Ectodermal cell (in vitro differentiated cells): Measurements from ENCODE around the gene TMPRSS4.

Experiments used
- H3K27ac ChIP-seq: 2 replicates; pipeline ENCODE4 v1.7.0; 2013; ENCODE audit warnings: mild to moderate bottlenecking, low read depth, low read length; ENCODE audit not compliant: insufficient read depth, poor library complexity, severe bottlenecking
- H3K27me3 ChIP-seq: 2 replicates; pipeline ENCODE4 v1.7.0; 2013; ENCODE audit warnings: mild to moderate bottlenecking, low read length; ENCODE audit not compliant: insufficient read depth, control insufficient read depth, poor library complexity, severe bottlenecking
- H3K36me3 ChIP-seq: one replicate; pipeline ENCODE4 v1.7.0; 2013; ENCODE audit warnings: low read length; ENCODE audit not compliant: control insufficient read depth, insufficient read depth
- H3K4me1 ChIP-seq: one replicate; pipeline ENCODE4 v1.7.0; 2013; ENCODE audit warnings: low read length; ENCODE audit not compliant: control insufficient read depth, insufficient read depth
- H3K4me3 ChIP-seq: 2 replicates; pipeline ENCODE4 v1.7.0; 2013; ENCODE audit warnings: low read depth, low read length, control low read depth; ENCODE audit not compliant: insufficient read depth
- H3K9me3 ChIP-seq: 2 replicates; pipeline ENCODE4 v1.7.0; 2013; ENCODE audit warnings: mild to moderate bottlenecking, low read length, moderate library complexity; ENCODE audit not compliant: control insufficient read depth
- WGBS, 2 experiments: methylation state at CpG; one replicate each; pipeline ENCODE4 v1.1.7; 2013; ENCODE audit warnings: missing lambda C conversion rate in 2 of 2; 5-methylcytosine and 5-hydroxymethylcytosine counted together

TMPRSS4 gene

DNA sequence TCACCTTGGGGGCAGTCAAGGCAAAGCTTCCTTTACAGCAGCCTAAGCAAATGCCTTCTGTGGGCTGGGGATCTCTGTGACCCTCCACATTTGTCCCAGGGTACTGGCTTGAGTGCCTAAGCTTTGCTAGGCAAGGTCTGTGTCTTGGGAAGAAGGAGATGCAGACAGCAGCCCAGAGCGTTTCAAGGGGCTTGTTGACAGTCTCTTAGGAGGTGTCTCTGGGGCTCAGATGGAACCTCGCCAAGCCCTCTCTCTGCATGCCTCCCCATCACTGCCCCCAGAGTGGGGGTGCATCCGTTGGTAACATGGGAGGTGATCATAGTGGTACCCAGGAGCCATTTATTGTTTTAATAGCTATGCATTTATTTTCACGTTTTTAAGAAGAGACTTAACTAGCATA lies 29.1 kb upstream of the TMPRSS4 start:
- 84 to 98% methylated on average over 3 to 4 of the region's 4 CpGs for WGBS, 2 experiments
- H3K9me3 ChIP-seq, result no peaks in the 10 kb centered on the region
- no peak overlapping the region for H3K4me3 ChIP-seq
- no peaks in the 10 kb centered on the region for H3K4me1 ChIP-seq
- H3K27ac ChIP-seq, result no peak overlapping the region
- no peaks in the 10 kb centered on the region for H3K36me3 ChIP-seq
- no peaks in the 10 kb centered on the region for H3K27me3 ChIP-seq

DNA sequence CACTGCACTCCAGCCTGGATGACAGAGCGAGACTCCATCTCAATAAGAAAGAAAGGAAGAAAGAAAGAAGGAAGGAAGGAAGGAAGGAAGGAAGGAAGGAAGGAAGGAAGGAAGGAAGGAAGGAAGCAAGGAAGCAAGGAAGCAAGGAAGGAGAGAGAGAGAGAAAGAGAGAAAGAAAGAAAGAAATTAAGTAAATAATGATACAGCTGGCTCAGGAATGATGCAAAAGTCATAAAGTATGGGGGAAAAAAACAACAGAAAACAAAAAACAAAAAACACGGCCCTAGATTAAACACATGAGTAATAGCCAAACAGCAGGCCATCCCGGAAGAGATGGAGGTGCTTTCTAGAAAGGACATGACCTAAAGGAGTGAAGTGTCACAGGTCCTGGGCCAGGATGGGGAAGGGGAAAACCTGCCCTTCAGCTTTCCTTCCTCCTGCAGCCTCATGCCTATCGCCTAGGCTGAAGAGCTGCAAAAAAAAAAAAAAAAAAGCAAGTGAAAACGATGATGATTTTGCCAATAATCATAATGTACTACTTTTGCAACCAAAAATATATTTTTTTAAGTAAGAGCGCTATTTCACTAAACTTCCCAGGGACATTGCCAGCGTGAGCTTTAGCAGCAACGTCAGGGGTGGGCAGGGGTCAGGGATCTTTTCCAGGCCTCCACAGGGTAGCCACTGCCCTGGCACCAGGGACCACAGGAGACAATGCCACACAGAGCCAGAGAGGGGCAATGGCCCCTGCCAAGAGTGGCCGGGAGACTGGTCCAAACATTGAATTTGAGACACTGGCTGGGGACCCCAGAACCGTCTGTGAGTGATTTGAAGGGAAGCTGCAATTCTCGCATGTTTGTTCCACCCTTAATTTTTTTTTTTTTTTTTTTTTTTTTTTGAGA lies 28.2 kb upstream of the TMPRSS4 start:
- Histone ChIP-seq H3K4me1 (no peaks in the 10 kb centered on the region), H3K36me3 (no peaks in the 10 kb centered on the region), H3K27me3 (no peaks in the 10 kb centered on the region), H3K9me3 (no peaks in the 10 kb centered on the region), H3K4me3 (no peak overlapping the region), H3K27ac (no peak overlapping the region)
- 85 to 95% methylated on average over 10 to 11 of the region's 11 CpGs for WGBS, 2 experiments

DNA sequence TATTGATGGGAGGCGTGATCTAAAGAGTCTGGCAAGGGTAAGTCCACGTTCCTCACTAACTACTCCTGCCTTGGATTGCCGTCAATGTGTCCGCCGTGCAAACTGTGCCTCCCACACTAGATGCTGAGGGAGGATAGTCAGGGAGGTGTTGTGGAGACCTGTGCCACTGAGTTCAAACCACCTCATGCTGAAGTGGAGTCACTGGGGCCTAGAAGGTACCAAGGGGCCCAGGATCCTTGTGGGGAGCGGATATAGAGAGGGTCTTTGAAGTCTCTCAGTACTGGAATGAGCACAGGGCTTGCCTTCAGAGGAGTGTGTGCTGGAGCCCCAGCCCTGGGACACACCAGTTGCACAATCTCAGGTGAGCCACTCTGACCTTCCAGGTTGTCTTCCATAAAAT lies 27.1 kb upstream of the TMPRSS4 start:
- Histone ChIP-seq H3K9me3 (no peaks in the 10 kb centered on the region), H3K4me1 (no peaks in the 10 kb centered on the region), H3K27me3 (no peaks in the 10 kb centered on the region), H3K36me3 (no peaks in the 10 kb centered on the region), H3K27ac (no peak overlapping the region), H3K4me3 (no peak overlapping the region)
- WGBS, 2 experiments, result 93 to 97% methylated on average over 6 of the region's 6 CpGs

DNA sequence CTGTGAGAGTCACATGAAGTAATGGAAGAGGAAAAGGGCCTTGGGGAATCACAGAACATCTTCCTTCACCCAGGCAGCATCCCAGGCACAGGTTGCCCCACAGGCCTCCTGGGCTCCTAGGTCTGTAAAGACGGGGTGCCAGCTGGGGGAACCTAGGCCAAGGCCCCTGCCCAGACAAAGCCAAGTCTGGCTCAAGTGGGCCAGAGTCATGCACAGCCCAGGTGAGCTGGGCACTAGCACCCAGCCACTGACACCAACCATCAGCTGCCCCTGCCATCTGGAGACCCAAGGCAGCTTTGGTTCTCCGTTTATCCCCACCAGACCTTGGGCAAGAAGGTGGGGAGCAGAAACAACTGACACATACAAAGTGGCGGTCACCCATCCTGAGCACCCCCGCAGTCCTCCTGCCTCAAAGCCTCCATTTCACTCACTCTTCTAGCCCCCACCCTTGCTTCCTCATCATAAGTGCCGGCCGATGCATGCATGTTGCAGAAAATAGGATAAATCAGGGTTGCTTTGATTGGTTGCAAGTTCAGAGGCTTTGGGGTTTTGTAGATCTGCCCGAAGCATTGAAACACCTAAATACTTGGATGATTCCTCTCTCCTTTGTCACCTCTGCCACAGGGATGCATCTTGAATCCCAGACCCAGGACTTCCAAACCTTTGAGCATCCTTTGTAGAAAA lies 26.5 kb upstream of the TMPRSS4 start:
- no peaks in the 10 kb centered on the region for H3K4me1 ChIP-seq
- no peaks in the 10 kb centered on the region for H3K36me3 ChIP-seq
- H3K27ac ChIP-seq, result no peak overlapping the region
- no peak overlapping the region for H3K4me3 ChIP-seq
- WGBS, 2 experiments, result 94 to 95% methylated on average over 7 of the region's 7 CpGs
- no peaks in the 10 kb centered on the region for H3K9me3 ChIP-seq
- H3K27me3 ChIP-seq, result no peaks in the 10 kb centered on the region

DNA sequence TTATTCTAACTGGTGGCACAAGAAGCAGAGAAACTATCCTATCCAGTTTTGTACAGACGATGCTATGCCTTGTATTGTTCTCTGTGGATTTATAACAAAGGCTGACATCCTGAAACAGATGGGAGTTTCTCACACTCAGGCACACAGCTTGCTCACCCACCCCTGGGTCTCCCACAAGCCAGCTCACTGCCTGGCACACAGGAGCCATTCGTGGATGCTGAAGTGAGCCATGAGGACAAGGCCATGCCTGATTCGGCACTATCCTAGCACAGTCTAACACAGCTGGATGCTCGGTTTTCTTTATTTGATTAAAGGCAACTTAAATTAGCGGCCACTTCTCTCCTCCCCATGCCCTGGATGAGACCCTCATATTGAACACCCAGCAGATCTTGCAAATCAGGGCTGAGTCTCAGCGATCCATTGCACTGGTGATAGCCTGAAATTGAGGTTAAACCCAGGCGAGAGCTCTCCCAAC lies 25.7 kb upstream of the TMPRSS4 start:
- no peaks in the 10 kb centered on the region for H3K36me3 ChIP-seq
- H3K4me1 ChIP-seq, result no peaks in the 10 kb centered on the region
- no peaks in the 10 kb centered on the region for H3K27me3 ChIP-seq
- 77 to 80% methylated on average over 7 of the region's 7 CpGs for WGBS, 2 experiments
- no peak overlapping the region for H3K27ac ChIP-seq
- H3K9me3 ChIP-seq, result no peaks in the 10 kb centered on the region
- no peak overlapping the region for H3K4me3 ChIP-seq

DNA sequence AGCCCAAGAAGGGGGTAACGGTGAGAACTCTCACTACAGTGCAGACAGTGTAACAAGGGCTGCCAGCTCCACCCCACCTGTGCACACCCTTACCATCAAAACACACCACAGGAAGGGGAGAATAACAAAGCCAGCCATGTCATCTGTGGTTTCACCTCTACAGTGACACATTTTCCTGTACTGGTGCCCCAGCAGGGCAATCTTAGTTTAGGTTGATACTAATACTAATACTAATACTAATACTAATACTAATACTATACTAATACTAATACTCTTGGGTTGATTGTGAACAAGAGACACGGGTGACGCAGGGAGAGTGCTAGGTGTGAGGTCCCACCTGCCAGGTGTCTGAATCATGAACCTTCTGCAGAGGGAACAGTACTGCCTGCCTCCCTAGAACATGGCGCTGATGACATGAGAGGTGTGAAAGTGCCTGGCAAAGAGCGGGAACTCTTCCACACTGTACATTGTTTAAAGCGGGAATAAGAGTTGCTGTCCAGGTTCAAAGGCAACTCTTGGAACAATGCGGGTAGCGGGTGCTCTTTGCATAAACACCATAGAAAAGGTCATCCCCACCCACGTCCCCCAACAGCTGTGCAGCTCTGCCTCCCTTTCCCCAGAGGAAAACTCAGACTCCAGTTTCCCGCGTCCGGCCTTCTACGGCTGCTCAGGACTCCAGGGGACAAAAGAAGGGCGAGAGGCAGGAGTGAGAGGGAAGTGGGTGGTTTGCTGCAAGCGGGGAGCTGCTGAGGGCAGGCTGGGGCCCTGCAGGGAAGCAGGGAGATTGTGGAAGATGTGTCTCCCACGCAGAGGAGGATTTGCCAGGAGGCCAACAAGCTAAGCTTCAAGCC lies 25.0 kb upstream of the TMPRSS4 start:
- H3K9me3 ChIP-seq, result no peaks in the 10 kb centered on the region
- WGBS, 2 experiments, result 89 to 91% methylated on average over 16 of the region's 16 CpGs
- H3K4me1 ChIP-seq, result no peaks in the 10 kb centered on the region
- no peaks in the 10 kb centered on the region for H3K36me3 ChIP-seq
- no peaks in the 10 kb centered on the region for H3K27me3 ChIP-seq
- no peak overlapping the region for H3K27ac ChIP-seq
- no peak overlapping the region for H3K4me3 ChIP-seq

DNA sequence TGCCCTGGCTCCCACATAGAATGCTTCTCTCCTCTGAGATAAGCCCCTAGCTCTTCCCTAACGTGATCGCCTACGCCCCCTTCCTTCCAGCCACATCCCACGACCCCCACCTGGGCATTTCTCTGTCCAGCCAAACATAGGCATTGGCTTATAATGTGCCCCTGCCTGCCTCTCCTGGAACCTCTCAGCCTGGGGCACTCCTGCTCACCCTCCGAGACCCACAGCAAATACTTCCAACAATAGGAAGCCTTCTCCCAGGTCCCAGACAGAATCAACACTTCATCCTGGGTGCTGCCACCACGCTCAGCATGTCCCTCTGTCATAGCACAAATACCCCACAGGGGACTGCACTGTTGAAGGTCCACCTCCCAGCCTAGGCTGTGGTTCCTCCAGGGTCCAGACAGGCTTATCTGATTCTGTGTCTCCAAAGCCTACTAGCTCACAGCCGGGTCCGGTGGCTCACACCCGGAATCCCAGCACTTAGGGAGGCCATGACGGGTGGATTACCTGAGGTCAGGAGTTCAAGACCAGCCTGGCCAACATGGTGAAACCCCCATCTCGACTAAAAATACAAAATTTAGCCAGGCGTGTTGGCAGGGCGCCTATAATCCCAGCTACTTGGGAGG lies 24.2 kb upstream of the TMPRSS4 start:
- H3K4me3 ChIP-seq, result no peak overlapping the region
- 85 to 88% methylated on average over 13 of the region's 13 CpGs for WGBS, 2 experiments
- H3K4me1 ChIP-seq, result no peaks in the 10 kb centered on the region
- no peaks in the 10 kb centered on the region for H3K36me3 ChIP-seq
- H3K27me3 ChIP-seq, result no peaks in the 10 kb centered on the region
- H3K9me3 ChIP-seq, result no peaks in the 10 kb centered on the region
- no peak overlapping the region for H3K27ac ChIP-seq

DNA sequence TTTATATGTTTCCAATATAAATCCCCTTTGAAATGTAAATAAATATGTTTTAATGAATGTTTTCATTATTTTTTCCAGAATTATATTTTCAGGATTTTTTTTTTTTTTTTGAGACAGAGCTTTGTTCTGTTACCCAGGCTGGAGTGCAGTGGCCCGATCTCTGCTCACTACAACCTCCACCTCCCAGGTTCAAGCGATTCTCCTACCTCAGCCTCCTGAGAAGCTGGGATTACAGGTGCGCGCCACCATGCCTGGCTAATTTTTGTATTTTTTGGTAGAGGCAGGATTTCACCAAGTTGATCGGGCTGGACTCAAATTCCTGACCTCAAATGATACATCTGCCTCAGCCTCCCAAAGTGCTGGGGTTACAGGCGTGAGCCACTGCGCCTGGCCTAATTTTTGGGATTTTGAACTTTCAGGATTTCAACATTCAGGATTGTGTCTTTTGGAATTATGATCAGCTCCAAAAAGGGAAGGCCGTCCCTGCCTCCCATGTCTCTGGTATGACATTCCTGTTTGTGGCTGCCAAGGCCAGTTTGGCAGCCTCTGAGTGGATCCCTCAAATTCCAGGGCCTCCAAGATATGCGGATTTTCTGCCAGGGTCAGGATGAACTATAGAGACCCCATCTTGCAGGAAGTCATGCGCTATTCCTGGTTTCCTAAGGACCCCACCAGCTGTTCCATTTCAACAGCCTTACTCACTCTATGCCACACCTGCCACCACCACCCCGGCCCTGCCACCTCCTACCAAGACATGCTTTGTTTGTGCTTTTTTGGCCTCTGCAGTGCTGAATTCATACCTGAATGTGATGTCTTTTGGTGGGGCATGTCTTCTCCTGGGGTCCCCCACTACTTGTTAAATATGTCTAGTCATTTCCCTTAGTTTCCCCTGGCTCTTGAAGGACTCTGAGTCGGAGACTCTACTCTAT lies 21.9 kb upstream of the TMPRSS4 start:
- Histone ChIP-seq H3K4me1 (no peaks in the 10 kb centered on the region), H3K27me3 (no peaks in the 10 kb centered on the region), H3K9me3 (no peaks in the 10 kb centered on the region), H3K27ac (no peak overlapping the region), H3K4me3 (no peak overlapping the region), H3K36me3 (no peaks in the 10 kb centered on the region)
- WGBS, 2 experiments, result 77% methylated on average over 12 of the region's 12 CpGs

DNA sequence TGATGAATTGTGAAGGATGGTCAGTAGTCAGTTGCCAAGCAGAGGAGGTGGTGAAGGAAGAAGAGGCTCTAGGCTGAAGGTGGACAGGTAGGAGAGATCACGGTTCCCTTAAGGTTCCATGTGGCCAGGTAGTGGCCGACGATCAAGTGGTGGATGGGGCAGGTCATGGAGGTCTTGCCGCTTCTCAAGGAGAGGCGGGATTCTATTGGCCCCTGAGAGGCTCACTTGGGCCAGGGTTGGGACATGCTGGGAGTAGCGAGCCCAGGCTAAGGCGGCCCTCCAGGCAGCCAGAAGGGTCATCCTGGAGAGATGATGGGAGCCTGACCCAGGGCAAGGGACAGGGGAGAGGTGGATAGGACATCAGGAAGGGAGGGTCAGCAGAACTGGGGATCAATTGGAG lies 20.9 kb upstream of the TMPRSS4 start:
- Histone ChIP-seq H3K27ac (no peak overlapping the region), H3K9me3 (no peaks in the 10 kb centered on the region), H3K36me3 (no peaks in the 10 kb centered on the region), H3K27me3 (no peaks in the 10 kb centered on the region), H3K4me3 (no peak overlapping the region), H3K4me1 (no peaks in the 10 kb centered on the region)
- 96% methylated on average over 7 of the region's 7 CpGs for whole genome bisulfite sequencing, 2 experiments
